Effector memory CD8-positive, alpha-beta T cell (primary cell): ENCODE results near the gene ASCC3.

Experiments used
- ATAC-seq: fragments of 150-1000 bp; cut with Tn5 transposase; replicated peaks from 2 replicates; pipeline ENCODE4 v1.10.0; 2021; ENCODE audit warnings: mild to moderate bottlenecking, moderate library complexity
- DNase-seq, 3 experiments: peaks; one replicate each; pipeline ENCODE4 v3.0.0; 2021
- H3K27ac Mint-ChIP-seq, 2 donors: one replicate each; pipeline ENCODE4 v1.8.0; 2022; ENCODE audit warnings: mild to moderate bottlenecking in 2 of 2, mixed read lengths in 2 of 2, moderate library complexity in 2 of 2
- H3K27me3 Mint-ChIP-seq, 2 donors: one replicate each; pipeline ENCODE4 v1.8.0; 2022; ENCODE audit warnings: mixed read lengths in 2 of 2
- H3K36me3 Mint-ChIP-seq: one replicate; pipeline ENCODE4 v1.8.0; 2022; ENCODE audit warnings: mild to moderate bottlenecking, moderate library complexity, mixed read lengths; ENCODE audit not compliant: insufficient read depth
- H3K4me1 Mint-ChIP-seq, 2 donors: one replicate each; pipeline ENCODE4 v1.8.0; 2022; ENCODE audit warnings: low read depth in 2 of 2, mixed read lengths in 2 of 2
- H3K4me3 Mint-ChIP-seq, 2 donors: one replicate each; pipeline ENCODE4 v1.8.0; 2022; ENCODE audit warnings: mild to moderate bottlenecking in 2 of 2, mixed read lengths in 2 of 2, moderate library complexity in 2 of 2
- H3K9me3 Mint-ChIP-seq, 2 donors: one replicate each; pipeline ENCODE4 v1.8.0; 2022; ENCODE audit warnings: mixed read lengths in 2 of 2

The ASCC3 gene

GRCh38 chr6:100484474-100484873, 396.7 kb downstream of the ASCC3 start:
- DNase-seq: no peak
- Mint-ChIP-seq H3K27ac (no peak overlapping the region), H3K4me1 (no peaks in the 10 kb centered on the region), H3K36me3 (no peaks in the 10 kb centered on the region), H3K4me3 (no peak overlapping the region), H3K9me3 (no peaks in the 10 kb centered on the region), H3K27me3 (peaks cover 21 to 66% of the 10 kb centered on the region in 2 donors)
- ATAC-seq: no peak

DNA sequence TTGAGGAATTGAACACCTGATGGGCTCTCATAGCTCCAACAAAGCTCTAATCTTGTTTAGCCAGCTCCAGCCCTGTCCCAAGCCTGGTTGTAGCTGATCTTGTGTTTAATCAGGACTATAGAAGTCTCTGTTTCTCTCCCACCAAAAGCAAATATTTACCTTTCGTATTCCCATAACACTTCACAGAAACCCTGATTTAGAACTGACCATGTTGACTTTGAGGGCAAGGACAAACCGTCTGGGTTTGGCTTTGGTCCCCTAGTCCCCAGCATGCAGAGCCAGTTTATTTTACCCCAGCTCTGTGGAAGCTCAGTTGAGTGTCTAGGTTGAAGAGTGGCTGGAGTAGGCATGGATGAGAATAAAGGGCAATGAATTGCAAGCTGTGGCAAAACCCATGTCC, 398.4 kb downstream of the ASCC3 start:
- H3K27ac Mint-ChIP-seq: no peak overlapping the region
- H3K36me3 Mint-ChIP-seq: no peaks in the 10 kb centered on the region
- no peak for ATAC-seq
- no peak overlapping the region for H3K4me3 Mint-ChIP-seq
- H3K4me1 Mint-ChIP-seq: no peaks in the 10 kb centered on the region
- H3K9me3 Mint-ChIP-seq: no peaks in the 10 kb centered on the region
- DNase-seq: no peak
- peaks cover 11 to 48% of the 10 kb centered on the region in 2 donors for H3K27me3 Mint-ChIP-seq

DNA sequence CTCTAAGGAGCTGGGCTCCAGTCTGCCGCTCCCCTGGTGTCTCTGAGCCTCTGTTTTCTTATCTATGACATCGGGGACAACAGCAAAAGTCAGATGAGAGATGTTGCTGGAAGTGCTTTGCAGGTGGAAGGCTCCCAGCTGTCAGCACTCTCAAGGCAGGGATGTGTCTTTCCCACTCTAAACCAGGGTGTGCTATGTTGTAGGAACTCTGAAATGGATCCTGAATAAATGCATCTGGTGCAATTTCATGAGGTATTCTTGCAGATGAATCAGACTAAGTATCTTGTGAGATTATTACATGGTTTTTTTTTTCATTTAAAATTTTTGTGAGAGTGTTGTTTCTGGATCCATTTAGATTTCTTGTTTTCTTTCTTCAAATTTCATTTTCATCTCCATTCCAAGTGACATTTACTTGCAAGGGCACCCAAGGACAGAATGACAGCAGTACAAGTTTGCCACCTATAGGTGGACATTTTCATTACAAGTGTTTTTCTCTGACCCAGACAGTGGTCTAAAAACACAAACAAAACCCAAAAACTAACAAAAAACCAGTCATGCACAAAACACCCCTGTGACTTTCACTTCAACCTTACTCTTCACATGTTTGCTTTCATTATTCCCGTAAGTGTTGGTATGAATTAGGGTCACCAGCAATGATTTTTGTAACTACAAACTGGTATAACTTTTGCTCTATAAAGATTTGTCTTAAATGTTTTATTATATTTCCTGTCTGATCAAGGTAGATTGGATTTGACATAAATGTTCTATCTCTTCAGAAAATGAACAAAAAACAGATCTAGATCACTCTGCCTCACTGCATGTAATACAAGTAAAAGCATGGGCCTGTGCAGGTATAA, 401.7 kb downstream of the ASCC3 start:
- DNase-seq: no peak
- H3K4me3 Mint-ChIP-seq: no peak overlapping the region
- H3K4me1 Mint-ChIP-seq: no peaks in the 10 kb centered on the region

GRCh38 chr6:100475554-100476320, 405.4 kb downstream of the ASCC3 start:
- H3K27me3 Mint-ChIP-seq: peaks cover 33 to 41% of the 10 kb centered on the region in 2 donors
- no peak for ATAC-seq

More for the DNA sequence above, 401.7 kb downstream of the ASCC3 start:
- no peak overlapping the region for H3K27ac Mint-ChIP-seq
- H3K9me3 Mint-ChIP-seq: no peaks in the 10 kb centered on the region
- ATAC-seq: no peak
- peaks cover 21 to 51% of the 10 kb centered on the region in 2 donors for H3K27me3 Mint-ChIP-seq
- H3K36me3 Mint-ChIP-seq: no peaks in the 10 kb centered on the region

DNA sequence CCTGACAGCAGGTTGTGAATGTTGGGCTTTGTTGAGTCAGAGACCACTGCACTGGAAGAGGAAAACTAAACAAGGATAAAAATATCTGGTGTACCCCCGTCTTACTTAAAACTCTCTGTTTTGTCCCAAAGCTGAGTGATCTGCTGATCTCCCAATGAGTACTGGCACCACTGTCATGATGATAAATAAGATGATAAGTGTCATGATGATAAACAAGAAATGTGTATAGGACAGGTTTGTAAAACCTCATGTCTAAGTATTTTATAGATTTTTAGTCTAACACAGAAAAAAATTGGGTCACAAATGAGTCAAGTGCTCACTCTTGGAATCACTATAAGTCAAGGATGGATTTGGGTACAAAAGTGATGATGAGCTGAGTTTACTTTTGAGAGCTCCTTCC, 407.9 kb downstream of the ASCC3 start:
- H3K4me3 Mint-ChIP-seq: no peak overlapping the region
- H3K9me3 Mint-ChIP-seq: no peaks in the 10 kb centered on the region
- no peak for ATAC-seq
- DNase-seq: no peak
- H3K27me3 Mint-ChIP-seq: peaks cover 33 to 50% of the 10 kb centered on the region in 2 donors
- peaks cover 4% of the 10 kb centered on the region for H3K36me3 Mint-ChIP-seq
- no peak overlapping the region for H3K27ac Mint-ChIP-seq
- no peaks in the 10 kb centered on the region for H3K4me1 Mint-ChIP-seq

More at GRCh38 chr6:100475554-100476320, 405.4 kb downstream of the ASCC3 start:
- H3K27ac Mint-ChIP-seq: no peak overlapping the region
- no peak for DNase-seq
- no peaks in the 10 kb centered on the region for H3K9me3 Mint-ChIP-seq
- no peak overlapping the region for H3K4me3 Mint-ChIP-seq
- no peaks in the 10 kb centered on the region for H3K36me3 Mint-ChIP-seq
- H3K4me1 Mint-ChIP-seq: no peaks in the 10 kb centered on the region

DNA sequence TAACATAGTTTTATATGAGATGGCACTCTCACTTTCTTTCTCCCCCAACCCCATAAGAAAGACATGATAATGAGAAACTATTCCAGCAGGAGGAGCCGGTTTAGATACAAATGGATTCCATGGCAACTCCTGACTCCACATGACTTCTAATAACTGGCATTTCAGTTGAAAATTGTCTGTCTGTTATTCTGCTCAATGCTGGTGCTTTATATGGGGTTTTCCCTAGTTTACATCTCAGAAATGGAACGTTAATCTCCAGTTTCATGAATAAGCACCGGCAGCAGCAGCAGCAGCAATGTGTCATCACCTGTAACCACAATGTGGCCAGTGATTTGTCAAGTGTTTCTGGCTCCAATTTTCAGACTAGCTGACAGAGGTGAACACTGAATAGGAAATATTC, 408.5 kb downstream of the ASCC3 start:
- H3K4me1 Mint-ChIP-seq: peaks cover 0 to 2% of the 10 kb centered on the region in 2 donors
- peaks cover 4% of the 10 kb centered on the region for H3K36me3 Mint-ChIP-seq
- H3K27ac Mint-ChIP-seq: no peak overlapping the region
- peaks cover 33 to 54% of the 10 kb centered on the region in 2 donors for H3K27me3 Mint-ChIP-seq
- no peaks in the 10 kb centered on the region for H3K9me3 Mint-ChIP-seq
- no peak overlapping the region for H3K4me3 Mint-ChIP-seq
- no peak for ATAC-seq
- DNase-seq: no peak

- Mint-ChIP-seq H3K27me3 (peaks cover 16 to 56% of the 10 kb centered on the region in 2 donors), H3K4me1 (peaks cover 8 to 10% of the 10 kb centered on the region in 2 donors), H3K9me3 (no peaks in the 10 kb centered on the region), H3K4me3 (no peak overlapping the region), H3K27ac (no peak overlapping the region), H3K36me3 (peaks cover 4% of the 10 kb centered on the region)
- ATAC-seq (no peak), DNase-seq (no peak)
These were observed 410.6 kb downstream of the ASCC3 start for GRCh38 chr6:100470422-100471120.

- Mint-ChIP-seq H3K9me3 (no peaks in the 10 kb centered on the region), H3K27me3 (peaks cover 9 to 68% of the 10 kb centered on the region in 2 donors), H3K4me3 (no peak overlapping the region), H3K27ac (no peak overlapping the region), H3K36me3 (peaks cover 4% of the 10 kb centered on the region), H3K4me1 (peaks cover 8 to 10% of the 10 kb centered on the region in 2 donors)
- DNase-seq (no peak), ATAC-seq (no peak)
These were observed 411.8 kb downstream of the ASCC3 start for GRCh38 chr6:100469101-100469859.

DNA sequence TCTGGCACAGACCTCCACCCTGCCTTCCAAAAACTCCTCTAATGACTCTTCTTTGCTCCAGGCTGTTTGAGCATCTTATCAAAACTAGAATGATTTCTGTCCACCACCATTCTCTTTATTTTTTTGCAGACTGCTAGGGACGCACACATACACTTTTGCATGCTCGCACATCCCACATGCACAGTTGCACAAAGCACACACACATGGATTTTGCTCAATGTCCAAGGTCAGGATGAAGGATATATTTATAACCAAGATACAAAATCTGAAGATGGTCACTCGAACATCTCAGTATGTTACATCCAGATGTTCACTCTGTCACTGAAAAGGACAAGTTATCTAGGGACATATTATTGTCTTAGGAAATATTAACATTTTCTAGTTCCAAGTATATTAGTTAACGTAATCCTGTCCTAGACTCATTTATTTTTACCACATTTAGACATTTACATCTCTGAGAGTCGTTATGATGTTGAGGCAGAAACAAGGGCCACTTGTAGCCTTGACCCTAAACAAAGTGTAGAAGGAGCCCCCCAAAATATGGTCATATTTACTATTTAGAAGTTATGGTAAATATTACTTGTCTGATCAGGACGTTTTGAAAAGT, 413.0 kb downstream of the ASCC3 start:
- Mint-ChIP-seq H3K9me3 (no peaks in the 10 kb centered on the region), H3K4me3 (no peak overlapping the region), H3K36me3 (peaks cover 13% of the 10 kb centered on the region), H3K27me3 (peaks cover 0 to 71% of the 10 kb centered on the region in 2 donors), H3K27ac (no peak overlapping the region), H3K4me1 (peaks cover 8 to 10% of the 10 kb centered on the region in 2 donors)
- ATAC-seq (no peak), DNase-seq (no peak)

- Mint-ChIP-seq H3K36me3 (peaks cover 15% of the 10 kb centered on the region), H3K27ac (no peak overlapping the region), H3K4me3 (peak overlapping the region; percentile 41 to 51), H3K27me3 (peaks cover 0 to 79% of the 10 kb centered on the region in 2 donors), H3K9me3 (no peaks in the 10 kb centered on the region), H3K4me1 (peaks cover 8 to 10% of the 10 kb centered on the region in 2 donors)
- no peak for ATAC-seq
- no peak for DNase-seq
These were observed 413.8 kb downstream of the ASCC3 start for GRCh38 chr6:100467129-100468015.

DNA sequence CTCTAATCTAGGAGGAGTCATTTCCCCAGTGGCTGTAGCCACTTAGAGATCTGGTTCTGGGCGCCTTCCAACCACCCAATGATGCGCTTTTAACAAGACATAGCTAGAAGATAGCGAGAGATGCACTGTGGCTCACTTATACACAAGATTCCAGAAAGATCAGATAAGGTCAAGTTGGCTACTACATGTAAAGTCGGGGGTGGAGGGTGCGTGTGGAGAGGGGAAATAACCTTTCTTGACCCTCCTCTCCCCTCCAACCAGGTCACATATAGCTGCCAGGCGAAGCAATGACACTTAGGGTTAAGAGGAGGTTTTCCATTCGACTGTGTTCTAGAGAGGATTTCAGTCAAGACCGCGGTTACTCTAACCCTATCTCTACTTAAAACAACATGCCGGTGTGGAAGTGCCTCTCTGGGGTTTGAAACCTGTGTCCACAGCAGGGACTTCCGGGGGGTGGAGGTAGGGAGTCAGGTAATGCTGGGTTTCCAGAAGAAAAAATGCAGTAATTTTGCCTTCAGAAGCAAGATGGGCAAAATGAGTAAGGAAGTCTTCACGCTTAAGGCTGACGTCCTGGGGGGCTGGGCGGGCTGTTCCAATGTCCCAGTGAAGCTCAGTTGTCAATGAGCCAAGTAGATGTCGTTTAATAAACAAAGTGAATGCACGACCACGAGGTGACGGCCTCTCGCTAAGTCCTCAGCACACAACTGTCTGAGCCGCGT, 414.6 kb downstream of the ASCC3 start:
- DNase-seq: no peak
- H3K9me3 Mint-ChIP-seq: no peaks in the 10 kb centered on the region
- H3K4me1 Mint-ChIP-seq: peaks cover 13 to 15% of the 10 kb centered on the region in 2 donors
- no peak overlapping the region for H3K27ac Mint-ChIP-seq
- H3K4me3 Mint-ChIP-seq: peak overlapping the region; percentile 41 to 51
- ATAC-seq: no peak
- H3K36me3 Mint-ChIP-seq: peaks cover 15% of the 10 kb centered on the region
- H3K27me3 Mint-ChIP-seq: peaks cover 0 to 80% of the 10 kb centered on the region in 2 donors
